ENCODE data around the gene CLMP.

GRCh38 chr11:123168241-123168640 is 26.8 kb downstream of the CLMP start:
- TF ChIP-seq JUNB (CRISPR knock-in tag; conservative IDR thresholded peaks at IDR 0.05): no peak
- TF ChIP-seq ZNF24 (IDR thresholded peaks at IDR 0.05): no peak
- TF ChIP-seq THRA (IDR thresholded peaks at IDR 0.05): no peak
- no peak for TF ChIP-seq SMARCA5 (IDR thresholded peaks at IDR 0.05)
- TF ChIP-seq POLR2AphosphoS2 (IDR thresholded peaks at IDR 0.05; ENCODE audit: low read length): no peak

Measured in K562 (cell line).